Heart left ventricle (tissue), 13 donors: Measurements from ENCODE around the gene SLC16A11.

ENCODE experiments used
- CTCF ChIP-seq, 12 donors: fragments of 200-600 bp; sonication (generic) in 4 of 12; IDR thresholded peaks; one replicate each; pipeline versions ENCODE4 v1.5.0 to v1.8.0; 2018 to 2022; ENCODE audit warnings: antibody characterized with exemption in 12 of 12, mild to moderate bottlenecking in 5 of 12
- POLR2A ChIP-seq, 2 donors: fragments of 450-650 bp; IDR thresholded peaks; one replicate each; pipeline ENCODE4 v1.6.1; 2017; ENCODE audit warnings: antibody characterized with exemption in 2 of 2, mild to moderate bottlenecking in 2 of 2, moderate library complexity in 2 of 2
- donor health status: ischemic (EF 13 %, LVEDD 7.1; RV severe dilation, severe dysfunction).
- donor health status: DM: no; HTN: yes; CAD: no.
- donor health status: DM: no; HTN: no; CAD: no.
- donor health status: ischemic (EF 25% LVEDD 6.9; RV normal size, moderate dysfunction).
- donor health status: ischemic (EF 25% LVEDD 5.7; RV mildly dilated, moderate dysfunction).
- donor health status: ischemic (EF 35%, LVEDD 5.7; RV mildly dilated, moderate dysfunction).
- donor health status: nonischemic (EF 11% LVEDD 7.7; RV severe dilation, severe dysfunction).
- donor health status: DM: yes; HTN: yes; CAD: no.
- donor health status: PGD.
- donor health status: ischemic (EF 29% LVEDD 5.4; RV normal size, mild dysfunction).
- donor health status: nonischemic (EF 23%, LVEDD 6.1; RV moderate dilation, normal function).

- TF ChIP-seq CTCF (IDR thresholded peaks at IDR 0.05) (no peak), POLR2A (IDR thresholded peaks at IDR 0.05) (no peak)
Observed at GRCh38 chr17:7064261-7064660, 20.4 kb upstream of the SLC16A11 start.
